Thyroid gland (tissue), 4 donors: ENCODE results near the gene NDST1. TPM values are rescaled to one million over a fixed set of nuclear protein-coding genes. Genes with fewer than 3 reads are reported as not detected.

Experiments
- DNase-seq, 2 donors: peaks; one replicate each; pipeline ENCODE4 v3.0.0-alpha.2; 2019
- H3K27ac ChIP-seq, 3 donors: fragments of 200-600 bp; sonication (generic); 1 replicate in 2 of 3; 2 replicates in 1 of 3; pipeline ENCODE4 v1.5.1; 2016 to 2019; ENCODE audit warnings: mild to moderate bottlenecking in 1 of 3, moderate library complexity in 1 of 3
- H3K27me3 ChIP-seq: fragments of 200-600 bp; sonication (generic); one replicate; pipeline ENCODE4 v1.5.1; 2019
- H3K36me3 ChIP-seq, 2 donors: fragments of 200-600 bp; sonication (generic); one replicate each; pipeline ENCODE4 v1.5.1; 2016 to 2019
- H3K4me1 ChIP-seq, 2 donors: fragments of 200-600 bp; sonication (generic); one replicate each; pipeline ENCODE4 v1.5.1; 2017 to 2019
- H3K4me3 ChIP-seq, 3 donors: fragments of 200-600 bp; sonication (generic); replicated peaks in 1 of 3; 1 replicate in 2 of 3; 2 replicates in 1 of 3; pipeline ENCODE4 v1.5.1; 2016; ENCODE audit warnings: mild to moderate bottlenecking in 1 of 3
- H3K9me3 ChIP-seq: fragments of 200-600 bp; sonication (generic); one replicate; pipeline ENCODE4 v1.5.1; 2017
- CTCF ChIP-seq, 6 experiments: fragments of 200-600 bp in 3 of 6; fragments of 450-650 bp in 3 of 6; sonication (generic) in 3 of 6; IDR thresholded peaks; one replicate each; pipeline ENCODE4 v1.5.1; 2016 to 2019; ENCODE audit warnings: antibody characterized with exemption in 6 of 6, mild to moderate bottlenecking in 2 of 6, inconsistent platforms in 1 of 6, moderate library complexity in 1 of 6
- POLR2A ChIP-seq, 2 donors: fragments of 450-650 bp; IDR thresholded peaks; one replicate each; pipeline ENCODE4 v1.6.1; 2017; ENCODE audit warnings: antibody characterized with exemption in 2 of 2, mild to moderate bottlenecking in 2 of 2, moderate library complexity in 1 of 2
- WGBS, 2 donors: methylation state at CpG; one replicate each; pipeline ENCODE4 v1.1.5; 2017; 5-methylcytosine and 5-hydroxymethylcytosine counted together
- intact Hi-C: fragments of 100-400 bp; cut with DNase I; formaldehyde crosslinking; loops from one replicate; pipeline ENCODE4 v1.15.1; 2023
- total RNA-seq, 4 donors: library from RNA; depleted of rRNA; stranded (reverse); fragments of >200 nt; gene quantifications; one replicate each; pipeline ENCODE4 v1.2.3, GENCODE V29; 2016

NDST1 gene
- 100 to 1,000 TPM in 2 of 4 donors, 10 to 100 TPM in 2; 84.9 to 171 (median 113) TPM for total RNA-seq

GRCh38 chr5:150507474-150508276 is at the start of gene NDST1:
Gene NDST1 (plus strand): TSS chr5:150508131. CDS start chr5:150521255, 13,124 bp downstream.
- H3K4me1 ChIP-seq: peaks cover 96 to 100% of the 10 kb centered on the region in 2 donors

GRCh38 chr5:150458802-150459557 is 49.0 kb upstream of the NDST1 start:
- no peaks in the 10 kb centered on the region for H3K27me3 ChIP-seq
- 32 to 44% methylated on average over 15 to 21 of the region's 36 CpGs for WGBS, 2 donors
- no peak overlapping the region for H3K4me3 ChIP-seq
- H3K4me1 ChIP-seq: peaks cover 0 to 15% of the 10 kb centered on the region in 2 donors
- intact Hi-C loops: loop anchor here (2.0 to 5.0 kb wide), 2 partner anchors 86 to 198 kb away; no protein-coding TSS in a partner anchor
- no peaks in the 10 kb centered on the region for H3K36me3 ChIP-seq
- TF ChIP-seq CTCF (IDR thresholded peaks at IDR 0.05): peak; percentile 55 to 88 (median 84)
- no peak for TF ChIP-seq POLR2A (IDR thresholded peaks at IDR 0.05)
- peak overlapping the region in 1 of 3 donors; percentile 5 for H3K27ac ChIP-seq
- peak; percentile 78 to 81 for DNase-seq
- H3K9me3 ChIP-seq: no peaks in the 10 kb centered on the region

More at GRCh38 chr5:150507474-150508276, at the start of gene NDST1:
- peak within 1 kb of the TSS; percentile 95 to 98 (median 96) for H3K27ac ChIP-seq
- DNase-seq: peak; percentile 48 to 50
- H3K36me3 ChIP-seq: no peaks in the 10 kb centered on the region
- TF ChIP-seq POLR2A (IDR thresholded peaks at IDR 0.05) (peak in 1 of 2 donors; percentile 14), CTCF (IDR thresholded peaks at IDR 0.05) (no peak)
- H3K27me3 ChIP-seq: no peaks in the 10 kb centered on the region
- no peak within 1 kb of the TSS for H3K4me3 ChIP-seq
- WGBS, 2 donors: 36 to 43% methylated on average over 14 to 16 of the region's 16 CpGs
- no peaks in the 10 kb centered on the region for H3K9me3 ChIP-seq
- intact Hi-C loops: no loop called here

GRCh38 chr5:150460781-150461180 is 47.1 kb upstream of the NDST1 start:
- H3K27ac ChIP-seq: no peak overlapping the region
- TF ChIP-seq CTCF (IDR thresholded peaks at IDR 0.05): no peak
- TF ChIP-seq POLR2A (IDR thresholded peaks at IDR 0.05): no peak
- H3K27me3 ChIP-seq: no peaks in the 10 kb centered on the region
- H3K4me3 ChIP-seq: no peak overlapping the region
- H3K4me1 ChIP-seq: peaks cover 8 to 29% of the 10 kb centered on the region in 2 donors
- intact Hi-C loops: no loop called here
- H3K36me3 ChIP-seq: no peaks in the 10 kb centered on the region
- H3K9me3 ChIP-seq: no peaks in the 10 kb centered on the region
- WGBS, 2 donors: 48 to 87% methylated on average over 2 of the region's 2 CpGs
- no peak for DNase-seq

GRCh38 chr5:150461231-150461630 is 46.7 kb upstream of the NDST1 start:
- TF ChIP-seq CTCF (IDR thresholded peaks at IDR 0.05) (no peak), POLR2A (IDR thresholded peaks at IDR 0.05) (no peak)
- Histone ChIP-seq H3K9me3 (no peaks in the 10 kb centered on the region), H3K27ac (no peak overlapping the region), H3K36me3 (no peaks in the 10 kb centered on the region), H3K4me1 (peaks cover 8 to 29% of the 10 kb centered on the region in 2 donors), H3K4me3 (no peak overlapping the region), H3K27me3 (no peaks in the 10 kb centered on the region)
- intact Hi-C loops: no loop called here
- WGBS, 2 donors: 29 to 40% methylated on average over 1 to 2 of the region's 2 CpGs
- DNase-seq: no peak
